ENCODE results near the gene LLGL1. TPM values are rescaled to one million over a fixed set of nuclear protein-coding genes. Genes with fewer than 3 reads are reported as not detected.
A peak's percentile ranks its signal among the peaks of the same experiment; 100 is the strongest.

LLGL1 gene
- total and polyA plus RNA-seq, 7 experiments from 2014 or later, result 0.89 to 21.6 (median 13.6) TPM

GRCh38 chr17:18262641-18263040 lies 37.2 kb downstream of the LLGL1 start:
- CTCF ChIA-PET, result interaction anchor here (1.2 kb wide), 1 partner anchor 14 kb away, joined by 4 read pairs; no protein-coding TSS in a partner anchor

DNA sequence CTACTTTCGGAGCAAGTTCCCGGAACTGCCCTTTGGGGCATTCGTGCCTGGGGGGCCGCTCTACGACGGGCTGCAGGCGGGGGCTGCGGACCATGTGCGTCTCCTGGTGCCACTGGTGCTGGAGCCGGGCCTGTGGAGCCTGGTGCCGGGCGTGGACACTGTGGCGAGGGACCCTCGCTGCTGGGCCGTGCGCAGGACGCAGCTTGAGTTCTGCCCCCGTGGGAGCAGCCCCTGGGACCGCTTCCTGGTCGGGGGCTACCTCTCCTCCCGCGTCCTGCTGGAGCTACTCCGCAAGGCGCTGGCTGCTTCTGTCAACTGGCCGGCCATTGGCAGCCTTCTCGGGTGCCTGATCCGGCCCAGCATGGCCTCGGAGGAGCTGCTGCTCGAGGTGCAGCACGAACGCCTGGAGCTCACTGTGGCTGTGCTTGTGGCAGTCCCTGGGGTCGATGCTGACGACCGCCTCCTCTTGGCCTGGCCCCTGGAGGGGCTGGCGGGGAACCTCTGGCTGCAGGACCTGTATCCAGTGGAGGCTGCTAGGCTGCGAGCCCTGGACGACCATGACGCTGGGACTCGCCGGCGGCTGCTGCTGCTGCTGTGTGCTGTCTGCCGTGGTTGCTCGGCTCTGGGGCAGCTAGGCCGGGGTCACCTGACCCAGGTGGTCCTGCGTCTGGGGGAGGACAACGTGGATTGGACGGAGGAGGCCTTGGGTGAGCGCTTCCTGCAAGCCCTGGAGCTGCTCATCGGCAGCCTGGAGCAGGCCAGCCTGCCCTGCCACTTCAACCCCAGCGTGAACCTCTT lies 38.6 kb downstream of the LLGL1 start:
- ChIA-PET POLR2A (no interaction called here), CTCF (interaction anchor here (0.6 kb wide), 1 partner anchor 37 kb away, joined by 5 read pairs; no protein-coding TSS in a partner anchor)
- DNase-seq (no peak), ATAC-seq (no peak)
- Histone ChIP-seq H3K27ac (ENCODE audit: low read depth, low read length) (no peak overlapping the region), H3K4me1 (ENCODE audit: control insufficient read depth in 2 of 2, insufficient read depth in 2 of 2, low read length in 2 of 2) (peaks cover 26 to 27% of the 10 kb centered on the region in 2 donors), H3K27me3 (ENCODE audit: control insufficient read depth in 2 of 2, insufficient read depth in 2 of 2, low read length in 2 of 2) (no peaks in the 10 kb centered on the region), H3K36me3 (ENCODE audit: control insufficient read depth in 2 of 3, insufficient read depth in 3 of 3, low read length in 3 of 3) (peaks cover 0 to 32% (median 4%) of the 10 kb centered on the region in 3 experiments), H3K4me3 (ENCODE audit: low read length) (no peak overlapping the region), H3K9me3 (ENCODE audit: control insufficient read depth in 2 of 3, low read length in 3 of 3) (no peaks in the 10 kb centered on the region)
- intact Hi-C loops (cut with micrococcal nuclease), result loop anchor here in 1 of 2 donors (5.0 kb wide), 1 partner anchor 177 kb away; the partner anchor contains the start of gene DRG2
- no peak overlapping the region for H3K27ac Mint-ChIP-seq
- peaks cover 0 to 5% (median 4%) of the 10 kb centered on the region in 5 donors for H3K36me3 Mint-ChIP-seq
- no peak overlapping the region for H3K4me3 Mint-ChIP-seq
- peaks cover 0 to 2% (median 0%) of the 10 kb centered on the region in 11 donors for H3K9me3 Mint-ChIP-seq
- H3K27me3 Mint-ChIP-seq, result no peaks in the 10 kb centered on the region
- H3K4me1 Mint-ChIP-seq, result peaks cover 0 to 27% (median 20%) of the 10 kb centered on the region in 7 donors

More at GRCh38 chr17:18262641-18263040, 37.2 kb downstream of the LLGL1 start:
- no peak overlapping the region for H3K4me3 ChIP-seq (ENCODE audit: low read length)
- peak overlapping the region in 2 of 9 donors; percentile 19 to 88 for H3K27ac Mint-ChIP-seq
- H3K9me3 ChIP-seq (ENCODE audit: control insufficient read depth in 2 of 3, low read length in 3 of 3), result no peaks in the 10 kb centered on the region
- intact Hi-C loops (cut with micrococcal nuclease), result loop anchor here in 1 of 2 donors (5.0 kb wide), 1 partner anchor 175 kb away; the partner anchor contains the start of gene DRG2
- H3K36me3 ChIP-seq (ENCODE audit: control insufficient read depth in 2 of 3, insufficient read depth in 3 of 3, low read length in 3 of 3), result peaks cover 0 to 36% (median 4%) of the 10 kb centered on the region in 3 experiments
- peak overlapping the region in 7 of 10 donors; percentile 5 to 96 (median 64) for H3K4me3 Mint-ChIP-seq
- H3K27me3 Mint-ChIP-seq, result no peaks in the 10 kb centered on the region
- peaks cover 4 to 36% (median 23%) of the 10 kb centered on the region in 7 donors for H3K4me1 Mint-ChIP-seq
- DNase-seq (no peak), ATAC-seq (no peak)
- H3K36me3 Mint-ChIP-seq, result peaks cover 0 to 6% (median 5%) of the 10 kb centered on the region in 5 donors
- peaks cover 24 to 27% of the 10 kb centered on the region in 2 donors for H3K4me1 ChIP-seq (ENCODE audit: control insufficient read depth in 2 of 2, insufficient read depth in 2 of 2, low read length in 2 of 2)
- H3K27me3 ChIP-seq (ENCODE audit: control insufficient read depth in 2 of 2, insufficient read depth in 2 of 2, low read length in 2 of 2), result no peaks in the 10 kb centered on the region
- no peak overlapping the region for H3K27ac ChIP-seq (ENCODE audit: low read depth, low read length)
- POLR2A ChIA-PET, result no interaction called here
- peaks cover 0 to 2% (median 0%) of the 10 kb centered on the region in 11 donors for H3K9me3 Mint-ChIP-seq

GRCh38 chr17:18267366-18267765 lies 41.9 kb downstream of the LLGL1 start:
- H3K9me3 ChIP-seq (ENCODE audit: control insufficient read depth in 2 of 3, low read length in 3 of 3), result no peaks in the 10 kb centered on the region
- intact Hi-C loops (cut with micrococcal nuclease), result no loop called here
- POLR2A ChIA-PET, result interaction anchor here (0.7 kb wide), 1 partner anchor 48 kb away, joined by 4 read pairs; the partner anchor contains the start of genes SMCR8 and TOP3A
- Mint-ChIP-seq H3K4me3 (no peak overlapping the region), H3K27me3 (no peaks in the 10 kb centered on the region), H3K36me3 (peaks cover 0 to 5% (median 4%) of the 10 kb centered on the region in 5 donors), H3K4me1 (peaks cover 0 to 6% (median 1%) of the 10 kb centered on the region in 7 donors), H3K9me3 (no peaks in the 10 kb centered on the region), H3K27ac (no peak overlapping the region)
- no peak overlapping the region for H3K27ac ChIP-seq (ENCODE audit: low read depth, low read length)
- CTCF ChIA-PET, result interaction anchor here (0.9 kb wide), 1 partner anchor 49 kb away, joined by 3 read pairs; no protein-coding TSS in a partner anchor
- peaks cover 0 to 32% (median 4%) of the 10 kb centered on the region in 3 experiments for H3K36me3 ChIP-seq (ENCODE audit: control insufficient read depth in 2 of 3, insufficient read depth in 3 of 3, low read length in 3 of 3)
- H3K27me3 ChIP-seq (ENCODE audit: control insufficient read depth in 2 of 2, insufficient read depth in 2 of 2, low read length in 2 of 2), result no peaks in the 10 kb centered on the region
- H3K4me1 ChIP-seq (ENCODE audit: control insufficient read depth in 2 of 2, insufficient read depth in 2 of 2, low read length in 2 of 2), result peaks cover 3 to 11% of the 10 kb centered on the region in 2 donors
- no peak for ATAC-seq
- no peak overlapping the region for H3K4me3 ChIP-seq (ENCODE audit: low read length)
- DNase-seq, result no peak

GRCh38 chr17:18267927-18268711 lies 42.7 kb downstream of the LLGL1 start:
- Histone ChIP-seq H3K4me3 (ENCODE audit: low read length) (no peak overlapping the region), H3K27ac (ENCODE audit: low read depth, low read length) (no peak overlapping the region), H3K4me1 (ENCODE audit: control insufficient read depth in 2 of 2, insufficient read depth in 2 of 2, low read length in 2 of 2) (peaks cover 0 to 11% of the 10 kb centered on the region in 2 donors), H3K9me3 (ENCODE audit: control insufficient read depth in 2 of 3, low read length in 3 of 3) (no peaks in the 10 kb centered on the region), H3K36me3 (ENCODE audit: control insufficient read depth in 2 of 3, insufficient read depth in 3 of 3, low read length in 3 of 3) (peaks cover 0 to 28% (median 4%) of the 10 kb centered on the region in 3 experiments), H3K27me3 (ENCODE audit: control insufficient read depth in 2 of 2, insufficient read depth in 2 of 2, low read length in 2 of 2) (no peaks in the 10 kb centered on the region)
- H3K9me3 Mint-ChIP-seq, result no peaks in the 10 kb centered on the region
- H3K4me3 Mint-ChIP-seq, result no peak overlapping the region
- H3K27me3 Mint-ChIP-seq, result no peaks in the 10 kb centered on the region
- H3K27ac Mint-ChIP-seq, result no peak overlapping the region
- peaks cover 3 to 5% (median 3%) of the 10 kb centered on the region in 5 donors for H3K36me3 Mint-ChIP-seq
- DNase-seq (no peak), ATAC-seq (no peak)
- peaks cover 0 to 3% (median 0%) of the 10 kb centered on the region in 7 donors for H3K4me1 Mint-ChIP-seq
- intact Hi-C loops (cut with micrococcal nuclease), result no loop called here
- ChIA-PET CTCF (interaction anchor here (0.6 to 1.1 kb wide), 3 partner anchors 15 to 48 kb away, joined by 3 to 5 read pairs (median 3); no protein-coding TSS in a partner anchor), POLR2A (interaction anchor here (0.7 kb wide), 1 partner anchor 47 kb away, joined by 4 read pairs; the partner anchor contains the start of genes SMCR8 and TOP3A)

GRCh38 chr17:18270046-18270931 lies 44.9 kb downstream of the LLGL1 start:
- DNase-seq, result no peak
- H3K36me3 Mint-ChIP-seq, result peaks cover 0 to 4% (median 0%) of the 10 kb centered on the region in 5 donors
- no peak overlapping the region for H3K4me3 ChIP-seq (ENCODE audit: low read length)
- intact Hi-C loops (cut with micrococcal nuclease), result no loop called here
- H3K9me3 ChIP-seq (ENCODE audit: control insufficient read depth in 2 of 3, low read length in 3 of 3), result no peaks in the 10 kb centered on the region
- ChIA-PET CTCF (interaction anchor here (0.5 to 0.7 kb wide), 2 partner anchors 19 to 52 kb away, joined by 3 read pairs; no protein-coding TSS in a partner anchor), POLR2A (no interaction called here)
- H3K4me3 Mint-ChIP-seq, result no peak overlapping the region
- H3K4me1 Mint-ChIP-seq, result peaks cover 0 to 3% (median 0%) of the 10 kb centered on the region in 7 donors
- no peaks in the 10 kb centered on the region for H3K27me3 Mint-ChIP-seq
- peaks cover 0 to 11% of the 10 kb centered on the region in 2 donors for H3K4me1 ChIP-seq (ENCODE audit: control insufficient read depth in 2 of 2, insufficient read depth in 2 of 2, low read length in 2 of 2)
- ATAC-seq, result no peak
- no peaks in the 10 kb centered on the region for H3K27me3 ChIP-seq (ENCODE audit: control insufficient read depth in 2 of 2, insufficient read depth in 2 of 2, low read length in 2 of 2)
- no peak overlapping the region for H3K27ac ChIP-seq (ENCODE audit: low read depth, low read length)
- H3K9me3 Mint-ChIP-seq, result no peaks in the 10 kb centered on the region
- peaks cover 0 to 21% (median 5%) of the 10 kb centered on the region in 3 experiments for H3K36me3 ChIP-seq (ENCODE audit: control insufficient read depth in 2 of 3, insufficient read depth in 3 of 3, low read length in 3 of 3)
- H3K27ac Mint-ChIP-seq, result peak overlapping the region in 1 of 9 donors; percentile 43
